Stimulated activated memory B cell treated with anti-CD40 and anti-IgM and Interleukin-4, amounts not matched to agents 10 μg/mL and 1 μg/mL and 100 μg/mL, for 72 hours (primary cell): ENCODE measurements around the gene HNRNPM.
A peak's percentile ranks its signal among the peaks of the same experiment; 100 is the strongest.
"Not testable (repeated sequence)": the region's sequence is repeated elsewhere in the genome, so short reads cannot be mapped to it uniquely, and the experiment has no call there.

Experiments
- ATAC-seq: fragments of 150-1000 bp; cut with Tn5 transposase; 2 replicates; pipeline ENCODE4 v1.10.0; 2021
- H3K27ac Mint-ChIP-seq: one replicate; pipeline ENCODE4 v1.8.0; 2022; ENCODE audit warnings: mild to moderate bottlenecking, mixed read lengths
- H3K27me3 Mint-ChIP-seq: one replicate; pipeline ENCODE4 v1.8.0; 2022; ENCODE audit warnings: mixed read lengths
- H3K36me3 Mint-ChIP-seq: one replicate; pipeline ENCODE4 v1.8.0; 2022; ENCODE audit warnings: mixed read lengths
- H3K4me1 Mint-ChIP-seq: one replicate; pipeline ENCODE4 v1.8.0; 2022; ENCODE audit warnings: mixed read lengths
- H3K4me3 Mint-ChIP-seq: one replicate; pipeline ENCODE4 v1.8.0; 2022; ENCODE audit warnings: mild to moderate bottlenecking, moderate library complexity, mixed read lengths
- H3K9me3 Mint-ChIP-seq: one replicate; pipeline ENCODE4 v1.8.0; 2022; ENCODE audit warnings: mixed read lengths

HNRNPM gene

DNA sequence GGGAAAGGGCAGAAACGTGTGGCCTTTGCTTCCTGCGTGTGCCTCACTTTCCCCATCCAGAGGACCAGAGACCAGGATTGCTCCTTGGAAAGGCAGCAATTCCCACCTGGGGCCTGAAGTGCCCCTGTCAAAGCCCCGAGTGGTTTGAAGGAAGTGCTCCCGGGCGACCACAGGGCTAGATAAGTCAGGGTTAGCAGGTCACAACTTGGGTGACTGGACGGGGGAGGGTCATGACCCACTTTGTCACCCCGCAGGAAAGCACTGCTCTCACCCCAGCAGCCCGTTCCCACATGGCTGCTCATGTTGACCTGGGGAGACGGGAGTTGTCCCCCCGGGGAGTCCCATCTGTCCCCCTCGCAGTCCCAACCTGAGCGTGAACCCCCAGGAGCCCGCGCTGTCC lies 57.2 kb downstream of the HNRNPM start:
- peaks cover 23% of the 10 kb centered on the region for H3K4me1 Mint-ChIP-seq
- H3K27me3 Mint-ChIP-seq = peaks cover 23% of the 10 kb centered on the region
- H3K36me3 Mint-ChIP-seq = no peaks in the 10 kb centered on the region
- H3K27ac Mint-ChIP-seq = no peak overlapping the region
- ATAC-seq = no peak
- H3K9me3 Mint-ChIP-seq = no peaks in the 10 kb centered on the region
- no peak overlapping the region for H3K4me3 Mint-ChIP-seq

GRCh38 chr19:8503510-8503909 lies 58.7 kb downstream of the HNRNPM start:
- Mint-ChIP-seq H3K27ac (no peak overlapping the region), H3K4me1 (peaks cover 23% of the 10 kb centered on the region), H3K4me3 (no peak overlapping the region), H3K27me3 (peaks cover 23% of the 10 kb centered on the region), H3K9me3 (no peaks in the 10 kb centered on the region), H3K36me3 (no peaks in the 10 kb centered on the region)
- no peak for ATAC-seq

- Mint-ChIP-seq H3K4me3 (no peak overlapping the region), H3K27ac (no peak overlapping the region), H3K36me3 (no peaks in the 10 kb centered on the region), H3K9me3 (no peaks in the 10 kb centered on the region), H3K4me1 (peaks cover 23% of the 10 kb centered on the region), H3K27me3 (peaks cover 23% of the 10 kb centered on the region)
- no peak for ATAC-seq
Measured at GRCh38 chr19:8504171-8504570, 59.4 kb downstream of the HNRNPM start.

DNA sequence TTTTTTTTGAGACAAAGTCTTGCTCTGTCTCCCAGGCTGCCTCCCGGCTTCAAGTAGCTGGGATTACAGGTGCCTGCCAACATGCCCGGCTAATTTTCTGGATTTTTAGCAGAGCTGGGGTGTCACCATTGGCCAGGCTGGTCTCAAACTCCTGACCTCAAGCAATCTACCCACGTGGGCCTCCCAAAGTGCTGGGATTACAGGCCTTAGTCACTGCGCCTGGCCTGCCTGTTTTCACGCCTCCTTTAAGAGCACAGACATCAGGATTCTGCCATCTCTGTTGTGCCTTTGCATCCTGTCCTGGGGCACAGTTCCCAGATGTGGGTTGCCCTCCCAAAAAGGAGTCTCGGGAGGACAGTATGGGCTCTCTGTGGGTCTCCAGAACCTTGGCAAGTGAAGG lies 60.1 kb downstream of the HNRNPM start:
- Mint-ChIP-seq H3K27ac (no peak overlapping the region), H3K4me3 (peak overlapping the region; percentile 72), H3K9me3 (no peaks in the 10 kb centered on the region), H3K36me3 (peaks cover 2% of the 10 kb centered on the region), H3K27me3 (peaks cover 23% of the 10 kb centered on the region), H3K4me1 (peaks cover 23% of the 10 kb centered on the region)
- no peak for ATAC-seq

GRCh38 chr19:8505680-8506401 lies 61.1 kb downstream of the HNRNPM start:
- Mint-ChIP-seq H3K36me3 (peaks cover 7% of the 10 kb centered on the region), H3K9me3 (no peaks in the 10 kb centered on the region), H3K4me1 (peaks cover 23% of the 10 kb centered on the region), H3K4me3 (peak overlapping the region; percentile 99), H3K27ac (peak overlapping the region; percentile 83), H3K27me3 (peaks cover 15% of the 10 kb centered on the region)
- peak; percentile 76 for ATAC-seq

- no peak for ATAC-seq
Measured at GRCh38 chr19:8506402-8506957, 61.7 kb downstream of the HNRNPM start.

GRCh38 chr19:8510589-8511115 lies 65.9 kb downstream of the HNRNPM start:
- Mint-ChIP-seq H3K4me1 (peaks cover 23% of the 10 kb centered on the region), H3K4me3 (no peak overlapping the region), H3K27me3 (no peaks in the 10 kb centered on the region), H3K9me3 (no peaks in the 10 kb centered on the region), H3K27ac (no peak overlapping the region), H3K36me3 (peaks cover 7% of the 10 kb centered on the region)
- ATAC-seq = no peak

More at GRCh38 chr19:8506402-8506957, 61.7 kb downstream of the HNRNPM start:
- peak overlapping the region; percentile 99 for H3K4me3 Mint-ChIP-seq
- no peaks in the 10 kb centered on the region for H3K9me3 Mint-ChIP-seq
- peaks cover 23% of the 10 kb centered on the region for H3K4me1 Mint-ChIP-seq
- peak overlapping the region; percentile 83 for H3K27ac Mint-ChIP-seq
- H3K27me3 Mint-ChIP-seq = peaks cover 15% of the 10 kb centered on the region
- peaks cover 7% of the 10 kb centered on the region for H3K36me3 Mint-ChIP-seq

DNA sequence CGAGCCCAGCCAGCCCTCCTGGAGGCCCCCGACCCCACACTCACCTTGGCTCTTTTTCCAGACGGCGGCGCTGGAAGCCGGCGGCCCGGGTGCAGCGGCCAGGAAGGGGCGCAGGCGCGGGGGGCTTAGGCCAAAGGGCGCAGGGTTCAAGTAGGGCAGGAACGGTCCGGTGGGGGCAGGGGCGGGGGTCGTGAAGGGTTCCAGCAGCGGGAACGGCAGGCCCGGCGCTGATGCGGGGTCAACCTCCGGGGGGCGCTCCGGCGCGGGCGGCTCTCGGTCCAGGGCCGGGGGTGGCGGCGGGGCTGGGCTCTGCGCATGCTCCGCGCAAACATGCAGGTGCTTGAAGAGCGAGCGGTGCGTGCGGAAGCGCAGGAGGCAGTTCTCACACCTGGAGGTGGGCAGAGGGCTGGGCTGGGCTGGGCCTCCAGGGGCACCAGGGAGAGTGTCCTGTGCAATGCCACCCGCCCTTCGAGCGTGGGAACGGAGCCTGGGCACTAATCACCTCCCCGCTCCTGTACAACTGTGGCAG lies 66.9 kb downstream of the HNRNPM start:
- Mint-ChIP-seq H3K27me3 (no peaks in the 10 kb centered on the region), H3K36me3 (peaks cover 7% of the 10 kb centered on the region), H3K27ac (peak overlapping the region; percentile 23), H3K9me3 (no peaks in the 10 kb centered on the region), H3K4me1 (peaks cover 14% of the 10 kb centered on the region), H3K4me3 (no peak overlapping the region)
- ATAC-seq = no peak

- H3K27ac Mint-ChIP-seq = peak overlapping the region; percentile 23
- no peak for ATAC-seq
- peaks cover 7% of the 10 kb centered on the region for H3K36me3 Mint-ChIP-seq
- no peaks in the 10 kb centered on the region for H3K27me3 Mint-ChIP-seq
- peaks cover 16% of the 10 kb centered on the region for H3K4me1 Mint-ChIP-seq
- peak overlapping the region; percentile 7 for H3K4me3 Mint-ChIP-seq
- H3K9me3 Mint-ChIP-seq = no peaks in the 10 kb centered on the region
Measured at GRCh38 chr19:8512115-8512967, 67.6 kb downstream of the HNRNPM start.

DNA sequence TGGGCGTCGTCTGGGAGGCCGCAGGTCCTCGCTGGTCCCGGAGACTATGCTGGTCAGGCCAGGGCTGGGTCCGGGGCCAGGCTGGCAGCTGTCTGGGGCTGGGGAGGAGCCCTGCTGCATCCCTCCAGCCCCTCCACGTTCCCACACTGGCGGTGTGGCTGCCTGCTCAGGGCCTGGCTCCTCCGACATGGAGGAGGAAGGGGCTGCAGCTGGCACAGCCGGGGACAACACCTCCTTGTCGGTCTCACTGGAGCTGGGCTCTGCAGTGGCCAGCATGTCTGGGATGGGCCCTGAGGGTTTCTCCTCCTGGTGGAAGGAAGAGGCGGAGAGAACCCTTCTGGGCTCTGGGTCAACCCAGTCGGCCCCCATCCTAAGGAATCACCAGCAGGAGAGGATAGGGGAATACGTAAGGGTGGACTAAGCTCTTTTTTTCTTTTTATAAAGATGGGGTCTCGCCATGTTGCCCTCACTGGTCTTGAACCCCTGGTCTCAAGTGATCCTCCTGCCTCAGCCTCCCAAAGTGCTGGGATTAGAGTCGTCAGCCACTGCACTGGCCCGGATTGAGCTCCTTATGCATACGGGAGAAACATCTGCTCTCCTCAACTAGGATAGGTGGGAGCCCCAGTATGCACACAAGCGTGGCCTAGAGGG lies 68.4 kb downstream of the HNRNPM start:
- peaks cover 7% of the 10 kb centered on the region for H3K36me3 Mint-ChIP-seq
- no peaks in the 10 kb centered on the region for H3K27me3 Mint-ChIP-seq
- ATAC-seq = no peak
- H3K4me3 Mint-ChIP-seq = peak overlapping the region; percentile 96
- H3K27ac Mint-ChIP-seq = peak overlapping the region; percentile 98
- H3K4me1 Mint-ChIP-seq = peaks cover 24% of the 10 kb centered on the region
- H3K9me3 Mint-ChIP-seq = no peaks in the 10 kb centered on the region

DNA sequence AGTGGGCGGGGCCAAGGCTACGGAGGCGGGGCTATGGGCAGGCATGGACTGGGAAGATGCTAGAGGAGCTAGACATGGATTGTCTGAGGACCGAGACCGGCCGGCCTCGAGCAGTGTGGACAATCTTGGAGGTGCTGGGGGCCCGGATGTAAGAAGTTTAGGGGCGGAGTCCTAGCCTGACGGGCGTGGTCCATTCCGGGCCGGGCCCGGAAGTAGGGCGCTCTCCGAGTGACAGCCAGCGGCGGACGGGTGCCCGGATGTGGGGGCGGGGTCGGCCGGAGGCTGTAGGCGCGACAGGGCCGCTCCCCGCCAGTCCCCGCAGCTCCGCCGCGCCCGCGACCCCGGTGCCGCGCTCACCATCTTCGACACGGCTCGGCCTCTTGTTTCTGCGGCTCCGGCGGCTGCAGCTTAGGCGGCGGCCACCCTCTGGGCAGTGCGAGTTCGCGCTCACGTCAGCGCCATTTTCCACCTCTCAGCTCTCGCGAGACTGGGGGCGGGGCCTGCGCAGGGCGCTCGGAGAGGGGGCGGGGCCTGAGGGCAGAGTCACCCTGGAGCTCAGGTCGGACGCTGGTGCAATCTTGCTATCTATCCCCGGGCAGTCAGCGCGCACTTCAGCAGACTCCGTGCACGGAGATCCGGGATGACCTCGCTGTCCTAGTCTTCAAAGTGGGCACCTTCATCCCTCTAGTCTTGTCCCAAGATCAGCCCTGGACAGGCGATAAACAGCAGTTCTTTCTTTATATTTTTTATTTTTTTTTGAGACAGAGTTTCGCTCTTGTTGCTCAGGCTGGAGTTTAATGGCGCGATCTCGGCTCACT lies 69.1 kb downstream of the HNRNPM start, which contains the start of gene ZNF414:
TSS of gene ZNF414 (minus strand) at position 481 of the 818 bp plus-strand sequence. CDS start at position 360, 121 bp downstream.
- H3K27ac Mint-ChIP-seq = peak within 1 kb of the TSS; percentile 98
- H3K27me3 Mint-ChIP-seq = no peaks in the 10 kb centered on the region
- H3K9me3 Mint-ChIP-seq = no peaks in the 10 kb centered on the region
- ATAC-seq = peak; percentile 95
- H3K36me3 Mint-ChIP-seq = peaks cover 7% of the 10 kb centered on the region
- H3K4me3 Mint-ChIP-seq = peak within 1 kb of the TSS; percentile 96
- peaks cover 25% of the 10 kb centered on the region for H3K4me1 Mint-ChIP-seq

GRCh38 chr19:8514505-8515009 lies 69.8 kb downstream of the HNRNPM start:
- H3K4me3 Mint-ChIP-seq = peak overlapping the region; percentile 96
- peak overlapping the region; percentile 98 for H3K27ac Mint-ChIP-seq

GRCh38 chr19:8515317-8515716 lies 70.5 kb downstream of the HNRNPM start:
- Mint-ChIP-seq H3K27ac (peak overlapping the region; percentile 98), H3K4me1 (peaks cover 25% of the 10 kb centered on the region), H3K36me3 (peaks cover 7% of the 10 kb centered on the region), H3K9me3 (no peaks in the 10 kb centered on the region), H3K27me3 (no peaks in the 10 kb centered on the region), H3K4me3 (no peak overlapping the region)
- ATAC-seq = no peak

More at GRCh38 chr19:8514505-8515009, 69.8 kb downstream of the HNRNPM start:
- ATAC-seq, H3K36me3 Mint-ChIP-seq, H3K27me3 Mint-ChIP-seq, H3K9me3 Mint-ChIP-seq: not testable (repeated sequence)
- peaks cover 25% of the 10 kb centered on the region for H3K4me1 Mint-ChIP-seq
